Neural progenitor cell (in vitro differentiated cells): ENCODE results near the gene ZNF516. TPM values are rescaled to one million over a fixed set of nuclear protein-coding genes. Genes with fewer than 3 reads are reported as not detected.

ENCODE experiments used
- DNase-seq: peaks from one replicate; pipeline ENCODE4 v3.0.0-alpha.2; 2016; ENCODE audit warnings: low spot score
- H2AFZ ChIP-seq: fragments of 200-600 bp; sonication (generic); replicated peaks from 2 replicates; pipeline ENCODE4 v1.6.1; 2016; ENCODE audit warnings: antibody characterized with exemption
- H3F3A ChIP-seq: fragments of 200-600 bp; sonication (generic); 2 replicates; pipeline ENCODE4 v1.6.1; 2016; ENCODE audit warnings: antibody characterized with exemption, low read depth
- H3K27ac ChIP-seq: fragments of 200-600 bp; sonication (generic); 2 replicates; pipeline ENCODE4 v1.5.1; 2016; ENCODE audit warnings: mild to moderate bottlenecking
- H3K27me3 ChIP-seq: fragments of 200-600 bp; sonication (generic); 2 replicates; pipeline ENCODE4 v1.6.1; 2016; ENCODE audit warnings: mild to moderate bottlenecking, moderate library complexity
- H3K36me3 ChIP-seq: fragments of 200-600 bp; sonication (generic); 2 replicates; pipeline ENCODE4 v1.5.1; 2016
- H3K4me1 ChIP-seq: fragments of 200-600 bp; sonication (generic); 2 replicates; pipeline ENCODE4 v1.6.1; 2016; ENCODE audit warnings: mixed run types
- H3K4me2 ChIP-seq: fragments of 200-600 bp; sonication (generic); 2 replicates; pipeline ENCODE4 v1.6.1; 2016
- H3K4me3 ChIP-seq: fragments of 200-600 bp; sonication (generic); 2 replicates; pipeline ENCODE4 v1.5.1; 2016
- H3K79me2 ChIP-seq: fragments of 200-600 bp; sonication (generic); 2 replicates; pipeline ENCODE4 v1.6.1; 2016; ENCODE audit warnings: low read depth
- H3K9ac ChIP-seq: fragments of 200-600 bp; sonication (generic); 2 replicates; pipeline ENCODE4 v1.6.1; 2016
- H3K9me3 ChIP-seq: fragments of 200-600 bp; sonication (generic); 2 replicates; pipeline ENCODE4 v1.5.1; 2016; ENCODE audit warnings: low read depth
- H4K20me1 ChIP-seq: fragments of 200-600 bp; sonication (generic); 2 replicates; pipeline ENCODE4 v1.6.1; 2016; ENCODE audit warnings: low read depth
- H3K27ac Mint-ChIP-seq: 3 replicates; pipeline ENCODE4 v1.8.0; 2021; ENCODE audit warnings: mixed read lengths
- H3K27me3 Mint-ChIP-seq: 2 replicates; pipeline ENCODE4 v1.8.0; 2022; ENCODE audit warnings: low read depth, mild to moderate bottlenecking, inconsistent platforms, moderate library complexity, mixed read lengths; ENCODE audit not compliant: insufficient read depth
- H3K36me3 Mint-ChIP-seq: 3 replicates; pipeline ENCODE4 v1.8.0; 2021; ENCODE audit warnings: mixed read lengths
- H3K4me1 Mint-ChIP-seq: 3 replicates; pipeline ENCODE4 v1.8.0; 2021; ENCODE audit warnings: mixed read lengths
- H3K4me3 Mint-ChIP-seq: 3 replicates; pipeline ENCODE4 v1.8.0; 2021; ENCODE audit warnings: mild to moderate bottlenecking, moderate library complexity, mixed read lengths
- H3K9me3 Mint-ChIP-seq: 3 replicates; pipeline ENCODE4 v1.8.0; 2020; ENCODE audit warnings: mixed read lengths
- EZH2 ChIP-seq: fragments of 200-600 bp; sonication (generic); IDR thresholded peaks from 2 replicates; pipeline ENCODE4 v1.6.1; 2017; ENCODE audit warnings: antibody characterized with exemption, mild to moderate bottlenecking, moderate library complexity
- EZH2phosphoT487 ChIP-seq: fragments of 200-600 bp; sonication (generic); IDR thresholded peaks from 2 replicates; pipeline ENCODE4 v1.6.1; 2017; ENCODE audit warnings: antibody characterized with exemption
- total RNA-seq: library from RNA; depleted of rRNA; stranded (reverse); fragments of >200 nt; gene quantifications from 2 replicates; pipeline ENCODE4 v1.2.3, GENCODE V29; 2015; ENCODE audit warnings: low replicate concordance
- TF ChIP-seq, protein P1 (sequence below): fragments of 200-600 bp; sonication (generic); IDR thresholded peaks from 2 replicates; pipeline ENCODE4 v1.5.1; 2017; ENCODE audit warnings: antibody characterized with exemption, mild to moderate bottlenecking

ZNF516 gene
- total RNA-seq, 1 donor from 2014 or later = 45.5 TPM

DNA sequence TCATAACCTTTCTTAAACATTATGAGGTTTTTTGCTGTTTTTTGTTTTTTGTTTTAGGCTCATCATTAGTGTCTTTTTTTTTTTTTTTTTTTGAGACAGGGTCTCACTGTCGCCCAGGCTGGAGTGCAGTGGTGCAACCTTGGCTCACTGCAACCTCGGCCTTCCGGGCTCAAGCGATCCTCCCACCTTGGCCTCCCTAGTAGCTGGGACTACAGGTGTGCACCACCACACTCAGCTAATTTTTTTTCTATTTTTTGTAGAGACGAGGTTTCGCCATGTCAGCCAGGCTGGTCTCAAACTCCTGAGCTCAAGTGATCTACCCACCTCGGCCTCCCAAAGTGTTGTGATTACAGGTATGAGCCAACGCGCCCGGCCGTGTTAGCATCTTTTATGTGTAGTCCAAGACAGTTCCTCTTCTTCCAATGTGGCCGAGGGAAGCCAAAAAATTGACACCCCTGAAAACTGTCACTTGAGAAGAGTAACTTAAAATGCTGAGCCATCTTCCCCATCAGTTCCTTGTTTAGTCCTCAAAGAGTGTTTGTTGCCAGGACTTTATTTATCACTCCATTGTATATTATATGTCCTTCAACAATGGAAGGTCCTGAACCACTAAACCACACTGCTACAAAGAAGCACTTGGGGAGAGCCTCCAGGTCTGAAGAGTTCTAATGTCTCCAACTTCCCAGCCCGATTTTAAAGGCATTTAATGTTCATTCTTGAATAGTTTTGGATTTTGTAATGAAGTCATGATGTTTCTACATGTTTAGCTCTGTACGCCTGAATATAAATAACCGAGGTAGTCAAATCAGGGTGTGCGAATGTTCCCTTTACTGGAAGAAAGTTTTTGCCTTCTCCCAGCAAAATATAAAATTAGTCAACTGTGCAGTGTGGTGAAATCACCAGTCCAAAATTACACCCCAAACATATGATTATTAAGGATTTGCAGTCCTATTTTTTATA lies 26.4 kb downstream of the ZNF516 start:
- Histone ChIP-seq H3K27me3 (no peaks in the 10 kb centered on the region), H3F3A (no peaks in the 10 kb centered on the region), H3K4me3 (no peak overlapping the region), H3K4me2 (no peak overlapping the region), H3K27ac (no peak overlapping the region), H2AFZ (no peak overlapping the region), H3K9ac (no peak overlapping the region), H4K20me1 (peaks cover 96% of the 10 kb centered on the region), H3K4me1 (peaks cover 5% of the 10 kb centered on the region), H3K79me2 (peaks cover 98% of the 10 kb centered on the region), H3K36me3 (no peaks in the 10 kb centered on the region), H3K9me3 (no peaks in the 10 kb centered on the region)
- H3K9me3 Mint-ChIP-seq = peaks cover 23% of the 10 kb centered on the region
- H3K4me3 Mint-ChIP-seq = no peak overlapping the region
- H3K27ac Mint-ChIP-seq = no peak overlapping the region
- DNase-seq = no peak
- TF ChIP-seq, protein P1, sequence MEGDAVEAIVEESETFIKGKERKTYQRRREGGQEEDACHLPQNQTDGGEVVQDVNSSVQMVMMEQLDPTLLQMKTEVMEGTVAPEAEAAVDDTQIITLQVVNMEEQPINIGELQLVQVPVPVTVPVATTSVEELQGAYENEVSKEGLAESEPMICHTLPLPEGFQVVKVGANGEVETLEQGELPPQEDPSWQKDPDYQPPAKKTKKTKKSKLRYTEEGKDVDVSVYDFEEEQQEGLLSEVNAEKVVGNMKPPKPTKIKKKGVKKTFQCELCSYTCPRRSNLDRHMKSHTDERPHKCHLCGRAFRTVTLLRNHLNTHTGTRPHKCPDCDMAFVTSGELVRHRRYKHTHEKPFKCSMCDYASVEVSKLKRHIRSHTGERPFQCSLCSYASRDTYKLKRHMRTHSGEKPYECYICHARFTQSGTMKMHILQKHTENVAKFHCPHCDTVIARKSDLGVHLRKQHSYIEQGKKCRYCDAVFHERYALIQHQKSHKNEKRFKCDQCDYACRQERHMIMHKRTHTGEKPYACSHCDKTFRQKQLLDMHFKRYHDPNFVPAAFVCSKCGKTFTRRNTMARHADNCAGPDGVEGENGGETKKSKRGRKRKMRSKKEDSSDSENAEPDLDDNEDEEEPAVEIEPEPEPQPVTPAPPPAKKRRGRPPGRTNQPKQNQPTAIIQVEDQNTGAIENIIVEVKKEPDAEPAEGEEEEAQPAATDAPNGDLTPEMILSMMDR = no peak
- no peak for TF ChIP-seq EZH2
- no peak for TF ChIP-seq EZH2phosphoT487
- peaks cover 16% of the 10 kb centered on the region for H3K4me1 Mint-ChIP-seq
- no peaks in the 10 kb centered on the region for H3K27me3 Mint-ChIP-seq
- H3K36me3 Mint-ChIP-seq = peaks cover 62% of the 10 kb centered on the region

DNA sequence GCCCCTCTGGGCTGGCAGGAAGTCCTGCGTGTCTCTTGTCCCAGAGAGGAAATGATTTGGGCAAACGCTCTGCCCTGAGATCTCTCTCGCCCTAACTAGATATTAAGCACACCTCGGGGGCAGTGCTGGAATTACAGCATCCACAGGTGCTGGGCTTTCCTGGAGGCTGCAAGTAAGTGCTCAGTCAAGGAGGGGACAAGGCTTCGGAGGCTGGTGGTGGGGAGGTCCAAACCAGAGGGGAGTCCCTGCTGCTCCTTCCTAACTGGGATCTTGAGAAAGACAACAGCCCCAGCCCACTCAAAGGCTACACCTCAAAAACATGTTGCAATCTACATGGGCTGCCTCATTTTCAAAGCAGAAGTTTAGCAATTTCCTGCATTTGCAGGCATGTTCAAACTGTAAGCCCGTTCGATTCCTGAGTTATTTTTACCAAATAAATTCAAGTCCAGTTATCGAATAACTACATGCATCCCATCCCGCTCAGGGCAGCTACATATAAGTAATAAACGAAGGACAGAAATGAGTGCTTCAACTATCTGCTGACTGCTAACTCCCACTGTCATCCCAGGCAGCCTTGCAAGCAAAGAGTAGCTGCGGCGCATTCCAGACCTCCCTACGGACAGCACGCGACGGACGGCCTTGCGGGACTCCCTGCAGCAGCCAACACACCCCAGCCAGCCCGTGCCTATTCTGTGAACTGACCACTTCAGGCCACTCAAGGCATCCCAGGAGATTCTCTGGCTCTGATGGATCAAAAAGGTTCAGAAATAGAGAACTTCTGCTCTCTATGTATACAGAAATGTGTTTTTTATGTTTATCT lies 27.5 kb downstream of the ZNF516 start:
- Mint-ChIP-seq H3K27ac (peak overlapping the region; percentile 34), H3K4me1 (peaks cover 18% of the 10 kb centered on the region), H3K27me3 (no peaks in the 10 kb centered on the region), H3K36me3 (peaks cover 63% of the 10 kb centered on the region), H3K9me3 (peaks cover 21% of the 10 kb centered on the region), H3K4me3 (no peak overlapping the region)
- peaks cover 98% of the 10 kb centered on the region for H3K79me2 ChIP-seq
- H3K4me2 ChIP-seq = no peak overlapping the region
- H4K20me1 ChIP-seq = peaks cover 98% of the 10 kb centered on the region
- H3F3A ChIP-seq = no peaks in the 10 kb centered on the region
- peak; percentile 44 for DNase-seq
- no peaks in the 10 kb centered on the region for H3K27me3 ChIP-seq
- TF ChIP-seq EZH2phosphoT487 = no peak
- TF ChIP-seq EZH2 = no peak
- TF ChIP-seq, protein P1 = no peak
- H3K27ac ChIP-seq = no peak overlapping the region
- H2AFZ ChIP-seq = no peak overlapping the region
- H3K4me1 ChIP-seq = peaks cover 5% of the 10 kb centered on the region
- no peaks in the 10 kb centered on the region for H3K9me3 ChIP-seq
- H3K36me3 ChIP-seq = no peaks in the 10 kb centered on the region
- no peak overlapping the region for H3K9ac ChIP-seq
- no peak overlapping the region for H3K4me3 ChIP-seq

DNA sequence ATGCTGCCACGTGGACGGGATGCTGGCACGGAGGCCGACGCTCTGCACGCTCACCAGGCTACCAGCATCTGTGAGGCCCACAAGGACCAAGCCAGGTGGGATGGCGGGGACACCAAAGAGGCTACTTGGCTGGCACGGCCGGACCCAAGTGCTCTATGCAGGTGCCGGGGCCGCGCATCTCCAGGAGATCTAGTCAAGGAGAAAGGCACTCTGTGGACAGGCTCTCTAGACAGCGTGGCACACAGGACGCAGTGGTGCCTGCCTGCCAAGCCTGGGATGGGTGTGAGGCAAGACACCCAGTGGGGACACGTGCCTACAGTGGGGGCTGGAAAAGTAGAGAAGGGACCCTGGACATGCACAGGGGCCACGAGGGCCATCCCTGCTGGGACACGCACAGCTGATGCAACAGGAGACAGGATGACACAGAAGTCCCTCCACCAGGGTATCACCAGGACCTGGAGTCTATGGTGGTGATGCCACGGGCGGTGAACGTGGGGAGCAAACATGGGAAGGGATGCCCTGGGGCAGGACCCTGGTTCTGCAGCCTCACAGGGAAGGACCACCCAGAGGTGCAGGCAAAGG lies 28.5 kb downstream of the ZNF516 start:
- Mint-ChIP-seq H3K27me3 (no peaks in the 10 kb centered on the region), H3K36me3 (peaks cover 62% of the 10 kb centered on the region), H3K9me3 (peaks cover 21% of the 10 kb centered on the region), H3K4me3 (no peak overlapping the region), H3K4me1 (peaks cover 23% of the 10 kb centered on the region), H3K27ac (no peak overlapping the region)
- Histone ChIP-seq H3K27ac (no peak overlapping the region), H3K79me2 (peaks cover 98% of the 10 kb centered on the region), H3K9me3 (no peaks in the 10 kb centered on the region), H3K9ac (no peak overlapping the region), H3K4me1 (peaks cover 5% of the 10 kb centered on the region), H3K36me3 (no peaks in the 10 kb centered on the region), H3F3A (no peaks in the 10 kb centered on the region), H3K27me3 (no peaks in the 10 kb centered on the region), H3K4me2 (no peak overlapping the region), H4K20me1 (peaks cover 98% of the 10 kb centered on the region), H3K4me3 (no peak overlapping the region), H2AFZ (no peak overlapping the region)
- no peak for TF ChIP-seq EZH2phosphoT487
- no peak for TF ChIP-seq EZH2
- TF ChIP-seq, protein P1 = no peak
- DNase-seq = no peak
